ENCODE measurements around the gene FAM90A26.
"Not testable (repeated sequence)": the region's sequence is repeated elsewhere in the genome, so short reads cannot be mapped to it uniquely, and the experiment has no call there.

FAM90A26 gene

DNA sequence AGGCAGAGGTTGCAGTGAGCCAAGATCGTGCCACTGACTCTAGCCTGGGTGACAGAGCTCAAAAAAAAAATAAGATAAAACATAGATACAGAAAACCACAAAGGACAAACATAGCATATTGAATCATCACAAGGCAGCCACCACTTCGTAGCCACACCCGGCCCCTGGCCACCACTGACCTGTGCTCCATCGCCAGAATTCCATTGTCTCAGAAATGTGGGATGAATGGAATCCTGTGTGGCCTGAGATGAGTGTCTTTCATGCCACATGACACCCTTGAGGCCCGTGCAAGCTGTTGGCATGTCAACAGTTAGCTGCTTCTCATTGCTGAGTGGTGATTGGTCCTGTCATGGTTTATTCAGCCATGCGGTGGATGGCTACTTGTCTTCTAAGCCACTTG is 10.2 kb upstream of the FAM90A26 start:
- DNase-seq, result not testable (repeated sequence)

DNA sequence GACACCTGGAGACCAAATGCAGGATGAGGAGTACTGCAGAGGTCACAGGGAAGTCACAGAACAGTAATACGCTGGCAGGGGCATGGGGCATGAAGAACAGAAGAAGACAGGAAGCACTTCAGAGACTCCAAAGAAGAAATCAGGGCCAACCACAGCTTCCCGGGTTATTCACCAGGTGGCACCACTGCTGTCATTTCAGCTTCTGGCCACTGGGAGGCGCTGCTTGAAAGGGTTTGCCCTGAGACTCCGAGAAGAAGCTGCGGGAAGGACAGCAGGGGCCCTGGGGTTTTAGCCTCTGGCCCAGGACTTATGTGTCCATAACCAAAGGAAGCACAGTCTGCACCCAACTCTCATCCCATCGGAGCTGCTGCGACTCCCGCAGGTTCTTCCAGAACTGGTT is 4.2 kb upstream of the FAM90A26 start:
- not testable (repeated sequence) for DNase-seq

- DNase-seq, result not testable (repeated sequence)
These were observed 40.1 kb downstream of the FAM90A26 start, which contains the start of gene USP17L10 for GRCh38 chr4:9210357-9210756. Gene USP17L10 (plus strand): TSS chr4:9210657. CDS start chr4:9210657, 0 bp downstream.

DNA sequence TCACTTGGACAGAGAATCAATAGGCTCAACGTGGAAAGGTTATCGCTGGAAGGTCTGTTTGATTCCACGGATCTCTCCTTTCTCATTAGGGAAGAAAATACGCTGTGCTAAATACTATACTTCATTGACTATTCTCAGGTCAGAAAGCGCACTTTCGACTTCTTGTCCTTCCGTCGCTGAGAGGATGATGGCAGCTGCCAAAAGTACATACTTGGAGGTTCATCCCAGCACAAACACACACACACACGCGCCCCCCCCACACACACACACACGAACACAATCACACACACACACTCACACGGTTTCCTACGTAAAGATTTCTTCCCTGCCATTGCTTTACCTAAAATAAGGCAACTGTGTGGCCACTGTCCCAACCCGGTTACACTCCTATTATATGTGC is 44.5 kb downstream of the FAM90A26 start:
- DNase-seq, result not testable (repeated sequence)

- DNase-seq, result not testable (repeated sequence)
These were observed 44.9 kb downstream of the FAM90A26 start, which contains the start of gene USP17L11 for GRCh38 chr4:9215105-9215504. Gene USP17L11 (plus strand): TSS chr4:9215405. CDS start chr4:9215405, 0 bp downstream.

GRCh38 chr4:9219852-9220251 is 49.6 kb downstream of the FAM90A26 start, which contains the start of gene USP17L12:
Gene USP17L12 (plus strand): TSS chr4:9220152. CDS start chr4:9220152, 0 bp downstream.
- not testable (repeated sequence) for DNase-seq

- DNase-seq, result not testable (repeated sequence)
These were observed 54.4 kb downstream of the FAM90A26 start, which contains the start of gene USP17L13 for GRCh38 chr4:9224596-9224995. Gene USP17L13 (plus strand): TSS chr4:9224896. CDS start chr4:9224896, 0 bp downstream.

All from activated T-cell treated with anti-CD3 and anti-CD28 coated beads, Interleukin-2, amount 50 U/mL, for 48 hours (primary cell).